Stimulated activated CD8-positive, alpha-beta memory T cell treated with anti-CD3 and anti-CD28 coated beads, Interleukin-4, amount 100 ng/mL, for 24 hours (primary cell): ENCODE measurements around the gene CAB39.

Experiments
- DNase-seq: peaks from one replicate; pipeline ENCODE4 v3.0.0-alpha.2; 2020; ENCODE audit warnings: low read depth

CAB39 gene

GRCh38 chr2:230863442-230864121 lies 150.9 kb downstream of the CAB39 start:
- DNase-seq: no peak

- no peak for DNase-seq
Observed at GRCh38 chr2:230864122-230864604, 151.5 kb downstream of the CAB39 start.

GRCh38 chr2:230864605-230865306 lies 152.1 kb downstream of the CAB39 start, which contains the start of gene ITM2C:
TSS of gene ITM2C (plus strand) at chr2:230864942. CDS start at chr2:230865026, 84 bp downstream.
- peak; percentile 63 for DNase-seq

- no peak for DNase-seq
Observed at GRCh38 chr2:230865307-230865765, 152.7 kb downstream of the CAB39 start.

GRCh38 chr2:230865766-230866755 lies 153.4 kb downstream of the CAB39 start:
- DNase-seq: no peak

GRCh38 chr2:230866756-230867523 lies 154.3 kb downstream of the CAB39 start:
- DNase-seq: peak; percentile 42

- DNase-seq: no peak
Observed at GRCh38 chr2:230868161-230868946, 155.7 kb downstream of the CAB39 start.

GRCh38 chr2:230868947-230869913 lies 156.6 kb downstream of the CAB39 start:
- DNase-seq: no peak

- no peak for DNase-seq
Observed at GRCh38 chr2:230869914-230870543, 157.4 kb downstream of the CAB39 start.
